ENCODE results near the gene SRD5A1.

The SRD5A1 gene

DNA sequence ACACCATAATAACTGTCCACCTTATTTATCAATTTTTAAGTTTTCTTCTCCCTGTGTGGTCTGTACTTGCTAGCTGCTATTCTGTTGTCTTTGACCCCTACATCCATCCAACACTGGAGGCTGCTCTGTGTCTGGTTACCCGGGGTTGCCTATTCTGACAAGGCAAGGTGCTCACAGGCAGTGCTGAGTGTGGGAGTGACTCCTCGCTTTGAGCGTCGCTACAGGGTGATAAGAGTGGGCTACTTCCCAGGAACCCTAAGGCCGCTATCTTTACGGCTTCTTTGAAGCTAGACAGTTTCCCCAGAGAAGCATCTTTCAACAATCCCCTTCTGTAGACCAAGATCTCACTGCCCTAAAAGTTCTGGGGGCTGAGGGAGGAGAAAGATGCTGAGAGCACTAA lies 35.7 kb upstream of the SRD5A1 start:
- TF ChIP-seq ZNF274 (IDR thresholded peaks at IDR 0.05; ENCODE audit: low read depth, low read length): no peak
- H3K4me3 ChIP-seq (ENCODE audit: low read length): no peak overlapping the region

DNA sequence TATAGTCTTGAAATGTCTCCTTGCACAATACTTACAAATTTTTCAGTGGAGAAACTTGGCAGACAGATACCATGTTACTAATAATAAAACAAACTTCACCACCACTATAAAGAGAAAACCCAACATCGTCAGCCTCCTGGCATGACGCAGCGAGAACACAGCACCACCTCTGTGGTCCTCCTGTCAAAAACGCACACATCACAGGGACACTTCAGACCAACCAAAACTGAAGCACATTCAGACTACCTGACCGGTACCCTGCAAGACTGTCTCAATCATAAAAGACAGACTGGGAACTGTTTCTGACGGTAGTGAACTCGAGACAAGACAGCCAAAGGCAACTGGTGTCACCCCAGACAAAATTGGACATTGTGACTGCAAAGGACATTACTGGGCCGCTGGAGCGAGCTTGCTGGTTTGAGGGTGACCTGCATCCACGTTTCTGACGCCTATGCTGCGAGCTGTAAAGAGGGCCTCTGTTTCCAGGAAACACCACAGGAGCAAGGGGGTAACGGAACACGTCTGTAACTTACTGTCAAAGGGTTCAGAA lies 34.8 kb upstream of the SRD5A1 start:
- H3K4me3 ChIP-seq (ENCODE audit: low read length): no peak overlapping the region
- no peak for TF ChIP-seq ZNF274 (IDR thresholded peaks at IDR 0.05; ENCODE audit: low read depth, low read length)

DNA sequence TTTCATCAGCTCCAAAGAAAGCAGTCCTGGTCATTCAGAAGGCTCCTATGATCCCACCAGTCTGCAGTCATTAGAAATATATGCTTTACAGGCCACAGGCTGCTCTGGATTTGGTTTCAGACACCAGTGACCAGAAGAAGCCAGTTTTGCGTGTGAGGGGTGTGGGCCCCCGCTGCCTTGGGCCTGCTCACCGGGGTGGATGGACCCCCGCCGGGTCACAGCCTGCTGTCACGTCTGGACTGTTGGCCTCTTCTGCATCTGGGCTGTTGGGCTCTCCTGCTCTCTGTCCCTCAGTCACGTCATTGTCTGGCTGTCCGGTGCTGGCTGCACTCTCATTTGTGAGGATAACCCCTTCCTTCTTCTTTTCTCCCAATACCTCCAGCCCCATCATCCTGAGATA lies 33.5 kb upstream of the SRD5A1 start:
- H3K4me3 ChIP-seq (ENCODE audit: low read length): no peak overlapping the region
- TF ChIP-seq ZNF274 (IDR thresholded peaks at IDR 0.05; ENCODE audit: low read depth, low read length): no peak

DNA sequence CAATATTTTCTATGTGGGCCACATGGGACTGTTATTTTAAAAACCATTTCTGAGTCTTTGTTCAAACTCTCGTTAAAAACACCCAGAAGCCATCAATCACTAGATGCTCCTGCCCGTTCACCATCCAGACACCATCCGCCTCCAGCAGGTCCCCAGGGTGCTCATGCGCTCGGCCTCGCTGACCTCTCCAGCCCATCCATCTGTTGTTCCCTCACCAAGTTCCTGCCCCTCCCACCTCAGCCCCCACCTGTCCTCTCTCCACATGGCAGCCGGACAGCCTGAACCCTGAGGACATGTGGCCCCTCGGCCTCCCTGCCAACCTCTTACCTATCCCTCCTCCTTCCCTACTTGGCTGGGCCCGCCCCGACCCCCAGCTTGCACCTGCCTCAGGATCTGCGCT lies 32.0 kb upstream of the SRD5A1 start:
- H3K4me3 ChIP-seq (ENCODE audit: low read length): no peak overlapping the region
- TF ChIP-seq ZNF274 (IDR thresholded peaks at IDR 0.05; ENCODE audit: low read depth, low read length): no peak

DNA sequence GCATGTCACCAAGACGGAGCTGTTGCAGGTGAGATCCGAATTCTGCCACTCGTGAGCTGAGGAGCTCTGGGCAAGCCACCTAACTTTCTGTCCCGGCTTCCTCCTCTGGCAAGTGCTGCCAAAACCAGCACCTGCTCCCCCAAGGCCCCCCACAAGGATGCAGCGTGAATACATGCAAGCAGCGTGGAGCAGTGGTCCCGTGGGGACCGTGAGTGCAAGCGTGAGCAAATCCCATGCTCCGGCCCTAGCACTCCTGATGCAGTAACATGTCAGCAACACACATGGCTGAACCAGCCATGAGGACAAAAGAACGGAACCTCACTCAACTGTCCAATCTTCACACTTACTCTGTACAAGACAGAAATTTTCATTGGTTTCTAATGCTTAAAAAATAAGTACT lies 31.4 kb upstream of the SRD5A1 start:
- no peak for TF ChIP-seq ZNF274 (IDR thresholded peaks at IDR 0.05; ENCODE audit: low read depth, low read length)

DNA sequence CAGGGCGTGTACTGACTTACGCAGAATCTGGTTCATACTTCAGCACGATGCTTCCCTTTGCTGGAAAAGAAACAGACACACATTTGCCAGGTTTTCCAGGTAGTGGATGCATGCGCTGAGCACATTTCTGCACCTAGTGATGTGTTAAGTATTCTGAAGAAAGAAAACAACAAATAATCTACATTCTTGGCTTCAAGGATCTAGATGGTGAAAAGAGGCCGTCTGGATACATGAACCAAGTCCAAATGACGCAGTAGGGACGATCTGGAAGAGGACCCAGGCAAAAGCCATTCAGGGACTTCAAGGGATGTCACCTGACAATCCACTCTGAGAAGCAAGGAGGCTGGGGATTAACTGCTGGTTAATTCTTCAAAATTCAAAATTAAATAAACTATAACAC lies 30.8 kb upstream of the SRD5A1 start:
- no peak for TF ChIP-seq ZNF274 (IDR thresholded peaks at IDR 0.05; ENCODE audit: low read depth, low read length)
- no peak overlapping the region for H3K4me3 ChIP-seq (ENCODE audit: low read length)

More for the DNA sequence above, 31.4 kb upstream of the SRD5A1 start:
- no peak overlapping the region for H3K4me3 ChIP-seq (ENCODE audit: low read length)

DNA sequence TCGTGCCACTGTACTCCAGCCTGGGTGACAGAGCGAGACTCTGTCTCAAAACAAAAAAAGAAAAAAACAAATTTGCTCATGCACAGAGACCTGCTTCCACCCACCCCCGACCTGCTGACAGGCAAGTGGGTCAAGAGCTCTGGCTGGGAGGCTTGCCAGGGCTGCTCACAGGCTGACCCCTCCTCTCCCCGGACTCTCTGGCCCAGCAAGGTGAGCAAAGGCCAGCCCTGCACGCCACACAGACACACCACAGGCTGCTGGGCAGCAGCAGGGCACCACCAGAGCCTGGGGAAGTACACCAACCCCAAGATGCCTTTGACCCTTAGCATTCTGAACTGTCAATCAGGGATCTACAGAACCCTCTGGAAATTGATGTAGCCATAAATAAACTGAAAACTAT lies 29.6 kb upstream of the SRD5A1 start:
- TF ChIP-seq ZNF274 (IDR thresholded peaks at IDR 0.05; ENCODE audit: low read depth, low read length): no peak

DNA sequence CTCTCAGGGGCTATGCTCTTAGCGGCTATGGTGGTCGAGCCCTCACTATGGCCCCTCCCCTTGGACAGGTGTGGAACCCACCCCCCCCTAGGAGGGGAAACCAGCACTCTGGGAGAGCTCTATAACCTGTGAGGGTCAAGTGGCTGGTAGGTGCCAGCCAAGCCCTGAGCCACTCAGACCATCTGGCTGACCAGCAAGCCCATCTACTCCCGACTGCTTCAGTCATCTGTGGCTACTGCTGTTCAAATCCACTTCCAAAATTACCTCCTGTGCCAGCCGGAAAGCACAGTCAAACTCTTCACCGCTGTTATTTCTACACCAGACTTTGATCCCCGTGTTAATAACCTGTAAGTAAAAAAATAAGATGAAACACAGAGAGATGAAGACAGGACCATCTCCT lies 28.9 kb upstream of the SRD5A1 start:
- TF ChIP-seq ZNF274 (IDR thresholded peaks at IDR 0.05; ENCODE audit: low read depth, low read length): no peak
- no peak overlapping the region for H3K4me3 ChIP-seq (ENCODE audit: low read length)

More for the DNA sequence above, 29.6 kb upstream of the SRD5A1 start:
- no peak overlapping the region for H3K4me3 ChIP-seq (ENCODE audit: low read length)

DNA sequence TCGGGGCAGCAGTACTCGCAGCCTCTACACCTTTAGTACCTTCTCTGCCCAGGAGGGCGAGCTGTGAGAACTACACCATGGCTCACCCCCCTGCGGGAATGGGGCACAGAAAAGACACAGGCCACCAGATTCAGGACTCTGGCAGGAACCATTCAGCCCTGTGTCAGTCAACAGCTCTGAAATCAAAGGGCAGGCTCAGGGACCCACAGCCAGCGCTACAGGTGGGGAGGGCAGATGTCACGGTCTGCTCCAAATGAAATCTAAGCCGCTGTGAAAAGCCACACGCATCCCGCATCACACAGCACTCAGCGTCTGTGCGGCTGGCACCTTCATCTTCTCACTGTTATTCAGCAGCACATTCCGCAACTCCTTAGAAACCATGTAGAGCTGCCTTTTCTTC lies 28.3 kb upstream of the SRD5A1 start:
- no peak overlapping the region for H3K4me3 ChIP-seq (ENCODE audit: low read length)
- TF ChIP-seq ZNF274 (IDR thresholded peaks at IDR 0.05; ENCODE audit: low read depth, low read length): no peak

DNA sequence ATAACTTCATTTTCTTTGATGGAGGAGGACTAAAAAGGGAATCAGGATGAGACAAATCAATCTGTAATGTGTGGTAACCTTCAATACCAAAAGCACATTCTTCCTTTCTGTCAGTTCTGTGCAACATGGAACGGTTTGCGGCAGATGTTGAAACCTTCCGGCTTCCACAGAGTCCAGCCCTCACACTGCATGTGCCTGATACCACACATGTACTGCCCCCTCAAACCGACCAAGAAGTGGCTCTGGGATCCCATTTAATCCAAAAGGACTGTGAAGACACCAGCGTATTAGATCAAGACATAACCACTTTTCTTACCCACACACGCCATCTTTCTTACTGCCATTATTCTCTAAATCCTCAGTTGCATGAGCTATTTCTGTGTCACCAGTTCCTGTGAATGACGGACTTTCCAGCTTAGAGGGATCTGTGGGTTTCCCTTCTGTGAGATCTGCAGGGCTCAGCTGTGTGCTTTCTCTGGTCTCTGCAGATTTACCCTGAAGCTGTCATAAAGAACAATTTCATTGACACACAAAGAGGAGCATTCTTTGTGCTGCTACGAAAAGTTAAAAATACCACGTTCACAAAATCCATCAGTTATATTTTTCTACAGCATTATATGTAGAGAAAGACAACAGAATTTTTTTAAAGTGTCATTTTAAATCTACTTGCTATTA lies 26.2 kb upstream of the SRD5A1 start:
- no peak overlapping the region for H3K4me3 ChIP-seq (ENCODE audit: low read length)
- no peak for TF ChIP-seq ZNF274 (IDR thresholded peaks at IDR 0.05; ENCODE audit: low read depth, low read length)

DNA sequence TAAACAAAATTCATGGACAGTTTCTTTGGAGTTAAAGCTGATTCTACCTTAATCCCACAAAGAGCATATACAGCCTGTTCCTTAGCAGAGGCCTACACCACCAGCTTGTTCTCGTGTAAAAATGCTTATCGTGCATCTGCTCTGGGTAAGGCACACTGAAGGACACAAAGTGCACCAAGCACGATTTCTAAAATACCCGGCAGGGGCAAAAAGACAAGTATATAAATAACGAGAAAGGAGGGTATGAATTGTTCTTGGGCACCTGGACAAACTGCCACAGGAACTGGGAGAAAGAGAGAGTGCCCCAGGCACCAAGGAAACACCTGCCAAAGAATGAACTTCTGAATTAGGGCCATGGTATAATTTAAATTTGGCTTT lies 25.7 kb upstream of the SRD5A1 start:
- no peak for TF ChIP-seq ZNF274 (IDR thresholded peaks at IDR 0.05; ENCODE audit: low read depth, low read length)
- H3K4me3 ChIP-seq (ENCODE audit: low read length): no peak overlapping the region

DNA sequence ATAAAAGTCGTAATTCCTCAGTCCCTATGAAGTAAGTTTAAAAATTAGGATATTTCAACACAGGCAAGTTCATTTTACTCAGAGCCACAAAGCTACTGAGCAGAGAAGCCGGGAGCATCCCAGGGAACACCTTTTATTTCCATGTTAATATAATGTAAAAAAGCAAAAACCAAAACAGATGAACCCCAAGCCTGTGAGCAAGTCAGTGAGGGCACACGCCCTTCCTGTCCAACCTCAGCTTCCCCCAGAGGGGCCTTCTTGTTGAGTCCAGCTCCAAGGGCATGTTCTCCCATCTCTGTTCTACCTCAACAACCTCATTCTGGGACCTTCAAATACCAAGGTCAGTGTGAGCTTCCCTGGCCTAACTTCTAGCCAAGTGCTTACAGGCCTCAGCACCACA lies 25.2 kb upstream of the SRD5A1 start:
- no peak for TF ChIP-seq ZNF274 (IDR thresholded peaks at IDR 0.05; ENCODE audit: low read depth, low read length)
- no peak overlapping the region for H3K4me3 ChIP-seq (ENCODE audit: low read length)

DNA sequence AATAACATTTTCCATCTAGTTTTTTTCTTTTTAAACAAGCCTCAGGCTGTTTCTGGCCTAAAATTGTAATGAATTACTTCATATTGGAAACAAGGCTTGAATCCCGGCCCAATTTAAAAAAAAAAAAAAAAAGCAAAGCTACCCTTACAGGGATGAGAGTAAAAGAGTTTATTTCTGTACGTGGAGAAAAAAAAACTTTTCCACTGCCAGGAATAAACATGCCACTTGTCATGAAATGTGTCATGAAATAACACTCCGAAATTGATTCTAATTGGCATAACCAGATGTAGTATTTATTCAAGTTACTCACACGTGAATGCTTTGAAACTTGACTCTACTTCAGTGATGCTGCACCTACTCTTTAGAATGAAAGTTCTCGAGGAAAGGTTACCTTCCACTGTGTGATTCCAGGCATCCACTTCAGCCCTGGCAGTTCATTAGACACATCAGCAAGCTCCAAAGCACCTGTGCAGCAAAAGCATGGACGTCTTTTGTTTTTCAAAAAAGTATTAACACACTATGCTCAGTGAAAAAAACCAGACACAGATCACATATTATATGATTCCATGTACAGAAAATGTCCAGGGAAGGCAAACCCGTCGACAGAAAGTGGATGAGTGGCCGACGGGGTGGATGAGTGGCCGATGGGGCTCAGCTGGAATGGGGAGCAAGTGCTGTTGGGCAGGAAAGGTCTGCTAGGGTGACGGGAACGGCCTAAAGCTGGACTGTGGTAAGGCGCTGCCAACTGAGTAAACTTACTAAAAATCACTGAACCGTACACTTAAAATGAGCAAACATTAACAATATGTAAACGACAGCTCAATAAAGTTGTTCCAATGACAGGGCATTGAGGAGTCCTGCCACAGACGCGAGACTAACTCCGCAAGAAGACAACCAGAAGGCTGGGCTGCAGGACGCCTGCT lies 21.6 kb upstream of the SRD5A1 start:
- no peak overlapping the region for H3K4me3 ChIP-seq (ENCODE audit: low read length)
- no peak for TF ChIP-seq ZNF274 (IDR thresholded peaks at IDR 0.05; ENCODE audit: low read depth, low read length)

DNA sequence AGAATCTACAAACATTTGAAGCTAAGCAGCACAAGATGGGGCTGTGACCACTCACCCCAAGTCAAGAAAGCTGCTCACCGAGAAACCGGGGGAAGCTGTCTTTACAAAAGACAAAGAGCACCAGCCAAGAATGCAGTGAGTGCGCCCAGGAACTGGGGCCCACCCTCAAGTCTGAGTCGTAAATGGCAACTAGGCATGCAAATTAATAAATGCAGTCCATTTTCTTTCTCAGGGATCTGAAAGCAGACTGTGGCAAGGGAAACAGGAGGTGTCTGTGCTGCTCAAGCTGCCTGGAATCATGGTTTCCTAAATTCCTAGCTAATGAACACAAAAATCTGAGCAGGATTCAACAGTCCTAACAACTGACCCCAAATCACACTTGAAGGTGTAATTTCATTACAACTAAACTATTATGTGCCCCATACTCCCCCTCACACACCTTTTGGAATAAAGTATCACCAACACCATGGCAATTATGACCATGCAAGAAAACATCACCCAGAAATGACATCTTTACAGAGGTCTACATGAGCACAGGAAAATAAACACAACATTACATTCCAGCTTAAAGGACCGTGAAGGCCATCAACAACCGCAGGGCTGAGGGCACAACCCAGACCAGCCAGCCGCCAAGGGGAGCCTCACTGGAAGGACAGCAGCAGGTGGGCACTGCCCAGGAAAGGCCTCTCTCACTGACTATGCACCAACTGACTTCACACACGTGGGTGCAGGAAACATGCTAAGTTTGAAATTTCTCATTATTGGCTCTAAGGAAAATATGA lies 18.0 kb upstream of the SRD5A1 start:
- no peak for TF ChIP-seq ZNF274 (IDR thresholded peaks at IDR 0.05; ENCODE audit: low read depth, low read length)

More for the DNA sequence above, 18.0 kb upstream of the SRD5A1 start:
- H3K4me3 ChIP-seq (ENCODE audit: low read length): no peak overlapping the region
